Adrenal gland (tissue), 5 donors: Measurements from ENCODE around the gene CTPS1.

Experiments used
- CTCF ChIP-seq, 6 experiments: fragments of 450-650 bp in 4 of 6; fragments of 200-600 bp in 2 of 6; sonication (generic) in 1 of 6; IDR thresholded peaks; 1 replicate in 5 of 6; 2 replicates in 1 of 6; pipeline versions ENCODE4 v1.5.1 to v1.8.0; 2016 to 2021; ENCODE audit warnings: antibody characterized with exemption in 6 of 6, mild to moderate bottlenecking in 2 of 6, moderate library complexity in 1 of 6
- POLR2A ChIP-seq, 2 donors: fragments of 450-650 bp; IDR thresholded peaks; one replicate each; pipeline ENCODE4 v1.6.1; 2017; ENCODE audit warnings: antibody characterized with exemption in 2 of 2, mild to moderate bottlenecking in 2 of 2, moderate library complexity in 1 of 2
- donor health status: DM: no; HTN: no; CAD: no.

DNA sequence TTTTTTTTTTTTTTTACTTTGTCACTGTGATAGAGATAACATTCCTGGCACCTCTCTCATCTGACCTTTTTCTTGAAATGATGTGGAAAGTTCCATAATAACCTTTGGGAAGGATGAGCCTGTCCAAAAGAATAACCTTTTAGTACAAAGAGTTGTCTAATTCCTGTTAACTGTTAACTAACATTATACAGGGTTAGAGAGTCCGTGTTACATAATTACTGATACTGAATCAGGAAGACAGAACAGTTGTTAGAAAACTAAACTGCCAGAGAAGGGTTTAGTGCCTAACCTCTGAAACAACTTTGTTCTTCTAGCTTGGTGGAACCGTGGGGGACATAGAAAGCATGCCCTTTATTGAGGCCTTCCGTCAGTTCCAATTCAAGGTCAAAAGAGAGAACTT lies 8.8 kb downstream of the CTPS1 start:
- TF ChIP-seq CTCF (IDR thresholded peaks at IDR 0.05) = no peak
- TF ChIP-seq POLR2A (IDR thresholded peaks at IDR 0.05) = no peak
